G401 (cell line): ENCODE results near the gene CASP10. TPM values are rescaled to one million over a fixed set of nuclear protein-coding genes. Genes with fewer than 3 reads are reported as not detected.
"Not testable (repeated sequence)": the region's sequence is repeated elsewhere in the genome, so short reads cannot be mapped to it uniquely, and the experiment has no call there.

Experiments
- DNase-seq: peaks from one replicate; pipeline ENCODE4 v3.0.0-alpha.2; 2015; ENCODE audit warnings: low spot score
- in situ Hi-C: cut with HindIII; loops from 2 replicates; pipeline ENCODE4 v1.10.0; 2016; ENCODE audit warnings: low sequenced_read_pairs, mixed read lengths
- total RNA-seq: library from RNA; depleted of rRNA; stranded (reverse); fragments of >200 nt; shearing (Covaris generic); gene quantifications from 2 replicates; pipeline ENCODE4 v1.2.3, GENCODE V29; 2014; rRNA removed

CASP10 gene
- 2.8 and 3.2 TPM in 2 replicates for total RNA-seq

GRCh38 chr2:201182650-201183364 lies at the start of gene CASP10:
Gene CASP10 (plus strand): TSS chr2:201183141. CDS start chr2:201185778, 2,637 bp downstream.
- DNase-seq: no peak
- in situ Hi-C loops: no loop called here

GRCh38 chr2:201135386-201135785 lies 47.6 kb upstream of the CASP10 start:
- DNase-seq: no peak
- in situ Hi-C loops: no loop called here

- in situ Hi-C loops: no loop called here
- DNase-seq: no peak
These were observed 46.0 kb upstream of the CASP10 start for GRCh38 chr2:201136889-201137321.

- in situ Hi-C loops: no loop called here
- no peak for DNase-seq
These were observed 45.2 kb upstream of the CASP10 start for GRCh38 chr2:201137505-201138400.

GRCh38 chr2:201138401-201138970 lies 44.5 kb upstream of the CASP10 start:
- no peak for DNase-seq

GRCh38 chr2:201138986-201139781 lies 43.8 kb upstream of the CASP10 start:
- DNase-seq, in situ Hi-C loops: not testable (repeated sequence)

More at GRCh38 chr2:201138401-201138970, 44.5 kb upstream of the CASP10 start:
- in situ Hi-C loops: no loop called here

- in situ Hi-C loops: no loop called here
- DNase-seq: no peak
These were observed 42.9 kb upstream of the CASP10 start for GRCh38 chr2:201139836-201140604.

GRCh38 chr2:201144101-201145051 lies 38.6 kb upstream of the CASP10 start:
- no peak for DNase-seq
- in situ Hi-C loops: no loop called here

- in situ Hi-C loops: no loop called here
These were observed 34.4 kb upstream of the CASP10 start for GRCh38 chr2:201148434-201148990.

GRCh38 chr2:201149064-201149820 lies 33.7 kb upstream of the CASP10 start:
- DNase-seq: no peak
- in situ Hi-C loops: no loop called here

More at GRCh38 chr2:201148434-201148990, 34.4 kb upstream of the CASP10 start:
- DNase-seq: no peak

- DNase-seq, in situ Hi-C loops: not testable (repeated sequence)
These were observed 33.1 kb upstream of the CASP10 start for GRCh38 chr2:201149821-201150165.

GRCh38 chr2:201150454-201151020 lies 32.4 kb upstream of the CASP10 start:
- in situ Hi-C loops: no loop called here
- DNase-seq: no peak

- in situ Hi-C loops: no loop called here
- DNase-seq: no peak
These were observed 31.6 kb upstream of the CASP10 start for GRCh38 chr2:201151127-201151981.

GRCh38 chr2:201152517-201152916 lies 30.4 kb upstream of the CASP10 start:
- no peak for DNase-seq
- in situ Hi-C loops: no loop called here
